HL-60 (cell line): ENCODE results near the gene C4orf54.

Source experiments
- DNase-seq, 2 experiments: peaks; one replicate each; pipeline ENCODE4 v3.0.0-alpha.2; 2010 to 2020; ENCODE audit warnings: low read depth in 1 of 2, low spot score in 1 of 2
- H3K27ac ChIP-seq: fragments of 250-450 bp; sonication (Bioruptor Pico); replicated peaks from 2 replicates; pipeline ENCODE4 v1.5.1; 2020; ENCODE audit warnings: mild to moderate bottlenecking, moderate library complexity
- H3K27me3 ChIP-seq: fragments of 250-450 bp; sonication (Bioruptor Pico); 2 replicates; pipeline ENCODE4 v1.5.1; 2021; ENCODE audit warnings: mild to moderate bottlenecking, moderate library complexity; ENCODE audit not compliant: insufficient read depth, poor library complexity, severe bottlenecking
- H3K4me3 ChIP-seq: replicated peaks from 2 replicates; pipeline ENCODE4 v1.5.1; 2011; ENCODE audit warnings: mild to moderate bottlenecking, control low read depth, low read length; ENCODE audit not compliant: insufficient read depth
- CTCF ChIP-seq: IDR thresholded peaks from one replicate; pipeline ENCODE4 v1.5.1; 2011; ENCODE audit warnings: low read length, control low read depth, inconsistent platforms; ENCODE audit not compliant: insufficient read depth
- GABPA ChIP-seq: IDR thresholded peaks from 2 replicates; pipeline ENCODE4 v1.6.1; 2012; ENCODE audit warnings: low read depth
- POLR2AphosphoS5 ChIP-seq: IDR thresholded peaks from 2 replicates; pipeline ENCODE4 v1.6.1; 2012; ENCODE audit warnings: low read depth
- REST ChIP-seq: IDR thresholded peaks from 2 replicates; pipeline ENCODE4 v1.6.1; 2012; ENCODE audit warnings: low read depth; ENCODE audit not compliant: insufficient replicate concordance
- SPI1 ChIP-seq: IDR thresholded peaks from 2 replicates; pipeline ENCODE4 v1.6.1; 2012; ENCODE audit warnings: low read depth, mild to moderate bottlenecking, borderline replicate concordance

Gene C4orf54

GRCh38 chr4:99634742-99635360 is 22.8 kb downstream of the C4orf54 start:
- DNase-seq: no peak
- no peaks in the 10 kb centered on the region for H3K27me3 ChIP-seq
- H3K27ac ChIP-seq: no peak overlapping the region
- TF ChIP-seq POLR2AphosphoS5 (no peak), GABPA (no peak), CTCF (no peak), REST (no peak), SPI1 (no peak)
- H3K4me3 ChIP-seq: no peak overlapping the region

GRCh38 chr4:99633772-99634171 is 23.9 kb downstream of the C4orf54 start:
- TF ChIP-seq REST: no peak
- TF ChIP-seq POLR2AphosphoS5: no peak
- no peak for TF ChIP-seq GABPA
- TF ChIP-seq SPI1: no peak
- no peak for TF ChIP-seq CTCF
- Histone ChIP-seq H3K27me3 (no peaks in the 10 kb centered on the region), H3K4me3 (no peak overlapping the region), H3K27ac (no peak overlapping the region)
- DNase-seq: no peak

GRCh38 chr4:99630857-99631360 is 26.7 kb downstream of the C4orf54 start:
- no peak for DNase-seq
- Histone ChIP-seq H3K4me3 (no peak overlapping the region), H3K27me3 (no peaks in the 10 kb centered on the region), H3K27ac (no peak overlapping the region)
- TF ChIP-seq CTCF: no peak
- no peak for TF ChIP-seq REST
- no peak for TF ChIP-seq POLR2AphosphoS5
- TF ChIP-seq GABPA: no peak
- no peak for TF ChIP-seq SPI1
